Naive B cell (primary cell): ENCODE measurements around the gene ANGPTL1. TPM values are rescaled to one million over a fixed set of nuclear protein-coding genes. Genes with fewer than 3 reads are reported as not detected.

ENCODE experiments used
- ATAC-seq, 2 donors: fragments of 150-1000 bp; cut with Tn5 transposase; 2 replicates each; pipeline ENCODE4 v1.10.0; 2021; ENCODE audit warnings: low read depth in 2 of 2, mild to moderate bottlenecking in 2 of 2, moderate library complexity in 2 of 2
- DNase-seq: peaks from one replicate; pipeline ENCODE4 v3.0.0; 2022
- H3K27ac Mint-ChIP-seq, 6 donors: one replicate each; pipeline ENCODE4 v1.8.0; 2020 to 2022; ENCODE audit warnings: mild to moderate bottlenecking in 6 of 6, mixed read lengths in 6 of 6, moderate library complexity in 5 of 6, inconsistent platforms in 2 of 6
- H3K27me3 Mint-ChIP-seq, 3 donors: one replicate each; pipeline ENCODE4 v1.8.0; 2021 to 2022; ENCODE audit warnings: mixed read lengths in 3 of 3, mild to moderate bottlenecking in 1 of 3
- H3K36me3 Mint-ChIP-seq, 2 donors: one replicate each; pipeline ENCODE4 v1.8.0; 2020 to 2022; ENCODE audit warnings: mixed read lengths in 2 of 2, inconsistent platforms in 1 of 2, mild to moderate bottlenecking in 1 of 2
- H3K4me1 Mint-ChIP-seq, 3 donors: one replicate each; pipeline ENCODE4 v1.8.0; 2020 to 2022; ENCODE audit warnings: mixed read lengths in 3 of 3, inconsistent platforms in 1 of 3, mild to moderate bottlenecking in 1 of 3, moderate library complexity in 1 of 3
- H3K4me3 Mint-ChIP-seq, 8 donors: one replicate each; pipeline ENCODE4 v1.8.0; 2020 to 2022; ENCODE audit warnings: mild to moderate bottlenecking in 8 of 8, mixed read lengths in 8 of 8, moderate library complexity in 8 of 8, inconsistent platforms in 2 of 8
- H3K9me3 Mint-ChIP-seq, 7 donors: one replicate each; pipeline ENCODE4 v1.8.0; 2020 to 2022; ENCODE audit warnings: mixed read lengths in 7 of 7, mild to moderate bottlenecking in 5 of 7, inconsistent platforms in 2 of 7, moderate library complexity in 1 of 7
- polyA plus RNA-seq, 6 donors: library from polyadenylated mRNA; unstranded; fragments of 300-500 nt; fragmentation: Illumina TruSeq; gene quantifications; one replicate each; pipeline ENCODE4 v1.2.3, GENCODE V29; 2021; ENCODE audit warnings: low read depth in 6 of 6

The ANGPTL1 gene
- polyA plus RNA-seq, 6 donors from 2014 or later = 0.38 to 1.4 (median 0.89) TPM; not detected in 1

- Mint-ChIP-seq H3K9me3 (no peaks in the 10 kb centered on the region), H3K4me1 (peaks cover 6 to 11% (median 9%) of the 10 kb centered on the region in 3 donors), H3K36me3 (peaks cover 11 to 14% of the 10 kb centered on the region in 2 donors), H3K4me3 (peak overlapping the region in 1 of 8 donors; percentile 51), H3K27me3 (no peaks in the 10 kb centered on the region), H3K27ac (peak overlapping the region in 5 of 6 donors; percentile 35 to 87 (median 67))
- no peak for ATAC-seq
- DNase-seq = no peak
Measured at GRCh38 chr1:178886551-178886950, 15.7 kb upstream of the ANGPTL1 start.

- DNase-seq (no peak), ATAC-seq (no peak)
- H3K27me3 Mint-ChIP-seq = no peaks in the 10 kb centered on the region
- peak overlapping the region in 1 of 6 donors; percentile 81 for H3K27ac Mint-ChIP-seq
- no peaks in the 10 kb centered on the region for H3K9me3 Mint-ChIP-seq
- no peak overlapping the region for H3K4me3 Mint-ChIP-seq
- peaks cover 11 to 14% of the 10 kb centered on the region in 2 donors for H3K36me3 Mint-ChIP-seq
- H3K4me1 Mint-ChIP-seq = peaks cover 6 to 12% (median 11%) of the 10 kb centered on the region in 3 donors
Measured at GRCh38 chr1:178885869-178886268, 15.0 kb upstream of the ANGPTL1 start.

GRCh38 chr1:178881950-178882349 lies 11.1 kb upstream of the ANGPTL1 start:
- peaks cover 6 to 16% (median 9%) of the 10 kb centered on the region in 3 donors for H3K4me1 Mint-ChIP-seq
- peak overlapping the region in 2 of 6 donors; percentile 12 to 39 for H3K27ac Mint-ChIP-seq
- H3K4me3 Mint-ChIP-seq = no peak overlapping the region
- ATAC-seq (no peak), DNase-seq (no peak)
- no peaks in the 10 kb centered on the region for H3K27me3 Mint-ChIP-seq
- no peaks in the 10 kb centered on the region for H3K9me3 Mint-ChIP-seq
- H3K36me3 Mint-ChIP-seq = peaks cover 12 to 26% of the 10 kb centered on the region in 2 donors

- peaks cover 3 to 25% of the 10 kb centered on the region in 2 donors for H3K36me3 Mint-ChIP-seq
- no peaks in the 10 kb centered on the region for H3K9me3 Mint-ChIP-seq
- H3K4me1 Mint-ChIP-seq = peaks cover 9 to 21% (median 19%) of the 10 kb centered on the region in 3 donors
- H3K27me3 Mint-ChIP-seq = no peaks in the 10 kb centered on the region
- no peak overlapping the region for H3K4me3 Mint-ChIP-seq
- H3K27ac Mint-ChIP-seq = peak overlapping the region in 2 of 6 donors; percentile 19 to 48
- no peak for DNase-seq
- ATAC-seq = no peak
Measured at GRCh38 chr1:178877896-178878295, 7.0 kb upstream of the ANGPTL1 start.

- peaks cover 11 to 25% of the 10 kb centered on the region in 2 donors for H3K36me3 Mint-ChIP-seq
- H3K9me3 Mint-ChIP-seq = no peaks in the 10 kb centered on the region
- H3K4me3 Mint-ChIP-seq = peak overlapping the region in 1 of 8 donors; percentile 53
- no peak for DNase-seq
- H3K27ac Mint-ChIP-seq = peak overlapping the region in 4 of 6 donors; percentile 48 to 84 (median 69)
- H3K27me3 Mint-ChIP-seq = no peaks in the 10 kb centered on the region
- H3K4me1 Mint-ChIP-seq = peaks cover 12 to 33% (median 30%) of the 10 kb centered on the region in 3 donors
- ATAC-seq = no peak
Measured at GRCh38 chr1:178875936-178876335, 5.1 kb upstream of the ANGPTL1 start.

GRCh38 chr1:178874966-178875365 lies 4.1 kb upstream of the ANGPTL1 start:
- Mint-ChIP-seq H3K27me3 (no peaks in the 10 kb centered on the region), H3K9me3 (no peaks in the 10 kb centered on the region), H3K36me3 (peaks cover 11 to 20% of the 10 kb centered on the region in 2 donors), H3K27ac (peak overlapping the region in 4 of 6 donors; percentile 48 to 84 (median 60)), H3K4me1 (peaks cover 15 to 35% (median 31%) of the 10 kb centered on the region in 3 donors), H3K4me3 (no peak overlapping the region)
- DNase-seq (no peak), ATAC-seq (no peak)

GRCh38 chr1:178871551-178872320 lies 859 bp upstream of the ANGPTL1 start:
- Mint-ChIP-seq H3K27me3 (no peaks in the 10 kb centered on the region), H3K36me3 (peaks cover 9 to 19% of the 10 kb centered on the region in 2 donors), H3K4me3 (no peak overlapping the region), H3K4me1 (peaks cover 24 to 47% (median 36%) of the 10 kb centered on the region in 3 donors), H3K9me3 (no peaks in the 10 kb centered on the region), H3K27ac (peak overlapping the region; percentile 62 to 92 (median 82))
- DNase-seq = no peak
- no peak for ATAC-seq

GRCh38 chr1:178870221-178870620 lies 656 bp downstream of the ANGPTL1 start:
- H3K27me3 Mint-ChIP-seq = no peaks in the 10 kb centered on the region
- peaks cover 8 to 19% of the 10 kb centered on the region in 2 donors for H3K36me3 Mint-ChIP-seq
- ATAC-seq (no peak), DNase-seq (no peak)
- no peaks in the 10 kb centered on the region for H3K9me3 Mint-ChIP-seq
- H3K4me1 Mint-ChIP-seq = peaks cover 32 to 45% (median 38%) of the 10 kb centered on the region in 3 donors
- no peak overlapping the region for H3K4me3 Mint-ChIP-seq
- peak overlapping the region in 1 of 6 donors; percentile 39 for H3K27ac Mint-ChIP-seq

GRCh38 chr1:178869119-178869697 lies 1.7 kb downstream of the ANGPTL1 start:
- Mint-ChIP-seq H3K4me1 (peaks cover 35 to 51% (median 40%) of the 10 kb centered on the region in 3 donors), H3K9me3 (no peaks in the 10 kb centered on the region), H3K27me3 (no peaks in the 10 kb centered on the region), H3K36me3 (peaks cover 9 to 24% of the 10 kb centered on the region in 2 donors), H3K27ac (peak overlapping the region in 2 of 6 donors; percentile 38 to 67), H3K4me3 (no peak overlapping the region)
- ATAC-seq (no peak), DNase-seq (no peak)

- H3K27me3 Mint-ChIP-seq = no peaks in the 10 kb centered on the region
- ATAC-seq (no peak), DNase-seq (no peak)
- H3K4me1 Mint-ChIP-seq = peaks cover 33 to 54% (median 41%) of the 10 kb centered on the region in 3 donors
- H3K4me3 Mint-ChIP-seq = no peak overlapping the region
- H3K9me3 Mint-ChIP-seq = no peaks in the 10 kb centered on the region
- H3K27ac Mint-ChIP-seq = no peak overlapping the region
- peaks cover 10 to 26% of the 10 kb centered on the region in 2 donors for H3K36me3 Mint-ChIP-seq
Measured at GRCh38 chr1:178868706-178869105, 2.2 kb downstream of the ANGPTL1 start.

GRCh38 chr1:178867670-178868069 lies 3.2 kb downstream of the ANGPTL1 start:
- DNase-seq (peak; percentile 8), ATAC-seq (peak; percentile 70 to 87)
- no peaks in the 10 kb centered on the region for H3K27me3 Mint-ChIP-seq
- H3K36me3 Mint-ChIP-seq = peaks cover 16 to 25% of the 10 kb centered on the region in 2 donors
- H3K27ac Mint-ChIP-seq = peak overlapping the region; percentile 44 to 96 (median 83)
- peaks cover 34 to 62% (median 46%) of the 10 kb centered on the region in 3 donors for H3K4me1 Mint-ChIP-seq
- H3K4me3 Mint-ChIP-seq = peak overlapping the region in 4 of 8 donors; percentile 3 to 22 (median 14)
- H3K9me3 Mint-ChIP-seq = no peaks in the 10 kb centered on the region

- H3K9me3 Mint-ChIP-seq = no peaks in the 10 kb centered on the region
- H3K4me3 Mint-ChIP-seq = peak overlapping the region in 1 of 8 donors; percentile 4
- DNase-seq = no peak
- peaks cover 30 to 56% (median 46%) of the 10 kb centered on the region in 3 donors for H3K4me1 Mint-ChIP-seq
- peaks cover 24 to 35% of the 10 kb centered on the region in 2 donors for H3K36me3 Mint-ChIP-seq
- H3K27ac Mint-ChIP-seq = peak overlapping the region; percentile 18 to 90 (median 64)
- H3K27me3 Mint-ChIP-seq = no peaks in the 10 kb centered on the region
- no peak for ATAC-seq
Measured at GRCh38 chr1:178864326-178864725, 6.6 kb downstream of the ANGPTL1 start.

- Mint-ChIP-seq H3K4me1 (peaks cover 30 to 54% (median 45%) of the 10 kb centered on the region in 3 donors), H3K4me3 (peak overlapping the region in 1 of 8 donors; percentile 12), H3K27ac (peak overlapping the region in 5 of 6 donors; percentile 30 to 79 (median 53)), H3K27me3 (no peaks in the 10 kb centered on the region), H3K36me3 (peaks cover 24 to 33% of the 10 kb centered on the region in 2 donors), H3K9me3 (no peaks in the 10 kb centered on the region)
- no peak for ATAC-seq
- no peak for DNase-seq
Measured at GRCh38 chr1:178862864-178863263, 8.0 kb downstream of the ANGPTL1 start.
